Central memory CD4-positive, alpha-beta T cell (primary cell): ENCODE measurements around the gene LYVE1.
A peak's percentile ranks its signal among the peaks of the same experiment; 100 is the strongest.

ENCODE experiments used
- DNase-seq: peaks from one replicate; pipeline ENCODE4 v3.0.0; 2022

LYVE1 gene

GRCh38 chr11:10551845-10552352, 16.6 kb downstream of the LYVE1 start:
- DNase-seq, result no peak

GRCh38 chr11:10551290-10551592, 17.2 kb downstream of the LYVE1 start:
- DNase-seq, result no peak

- DNase-seq, result no peak
Measured at GRCh38 chr11:10550503-10551289, 17.8 kb downstream of the LYVE1 start.

GRCh38 chr11:10544491-10545465, 23.7 kb downstream of the LYVE1 start:
- DNase-seq, result no peak

- DNase-seq, result no peak
Measured at GRCh38 chr11:10543782-10544181, 24.7 kb downstream of the LYVE1 start.

- DNase-seq, result no peak
Measured at GRCh38 chr11:10542776-10543175, 25.7 kb downstream of the LYVE1 start.

- DNase-seq, result peak; percentile 1
Measured at GRCh38 chr11:10541561-10541930, 26.9 kb downstream of the LYVE1 start.

GRCh38 chr11:10540915-10541560, 27.4 kb downstream of the LYVE1 start, which contains the start of gene RNF141:
TSS of gene RNF141 (minus strand) at chr11:10541187. CDS start at chr11:10534158, 7,029 bp downstream.
- DNase-seq, result peak; percentile 92

GRCh38 chr11:10540546-10540914, 27.9 kb downstream of the LYVE1 start:
- DNase-seq, result no peak

GRCh38 chr11:10539339-10539738, 29.1 kb downstream of the LYVE1 start:
- no peak for DNase-seq

- DNase-seq, result no peak
Measured at GRCh38 chr11:10538924-10539323, 29.5 kb downstream of the LYVE1 start.

- no peak for DNase-seq
Measured at GRCh38 chr11:10537600-10537999, 30.9 kb downstream of the LYVE1 start.

- no peak for DNase-seq
Measured at GRCh38 chr11:10534316-10534715, 34.1 kb downstream of the LYVE1 start.

GRCh38 chr11:10533323-10533722, 35.1 kb downstream of the LYVE1 start:
- DNase-seq, result no peak

GRCh38 chr11:10532526-10532925, 35.9 kb downstream of the LYVE1 start:
- no peak for DNase-seq

- no peak for DNase-seq
Measured at GRCh38 chr11:10529279-10529678, 39.2 kb downstream of the LYVE1 start.

- no peak for DNase-seq
Measured at GRCh38 chr11:10528121-10528520, 40.3 kb downstream of the LYVE1 start.

- DNase-seq, result no peak
Measured at GRCh38 chr11:10526974-10527918, 41.2 kb downstream of the LYVE1 start.

- DNase-seq, result no peak
Measured at GRCh38 chr11:10524471-10524870, 44.0 kb downstream of the LYVE1 start.

GRCh38 chr11:10522921-10523320, 45.5 kb downstream of the LYVE1 start:
- no peak for DNase-seq

GRCh38 chr11:10522276-10522675, 46.2 kb downstream of the LYVE1 start:
- DNase-seq, result no peak

GRCh38 chr11:10520562-10520961, 47.9 kb downstream of the LYVE1 start:
- no peak for DNase-seq
